HG03064 (cell line): Measurements from ENCODE around the gene SPOCK1.
A peak's percentile ranks its signal among the peaks of the same experiment; 100 is the strongest.
"Not testable (repeated sequence)": the region's sequence is repeated elsewhere in the genome, so short reads cannot be mapped to it uniquely, and the experiment has no call there.

Source experiments
- ATAC-seq: cut with Tn5 transposase; IDR thresholded peaks from one replicate; pipeline ENCODE4 v1.9.1; 2021; ENCODE audit warnings: low read depth; ENCODE audit not compliant: unreplicated experiment

The SPOCK1 gene

DNA sequence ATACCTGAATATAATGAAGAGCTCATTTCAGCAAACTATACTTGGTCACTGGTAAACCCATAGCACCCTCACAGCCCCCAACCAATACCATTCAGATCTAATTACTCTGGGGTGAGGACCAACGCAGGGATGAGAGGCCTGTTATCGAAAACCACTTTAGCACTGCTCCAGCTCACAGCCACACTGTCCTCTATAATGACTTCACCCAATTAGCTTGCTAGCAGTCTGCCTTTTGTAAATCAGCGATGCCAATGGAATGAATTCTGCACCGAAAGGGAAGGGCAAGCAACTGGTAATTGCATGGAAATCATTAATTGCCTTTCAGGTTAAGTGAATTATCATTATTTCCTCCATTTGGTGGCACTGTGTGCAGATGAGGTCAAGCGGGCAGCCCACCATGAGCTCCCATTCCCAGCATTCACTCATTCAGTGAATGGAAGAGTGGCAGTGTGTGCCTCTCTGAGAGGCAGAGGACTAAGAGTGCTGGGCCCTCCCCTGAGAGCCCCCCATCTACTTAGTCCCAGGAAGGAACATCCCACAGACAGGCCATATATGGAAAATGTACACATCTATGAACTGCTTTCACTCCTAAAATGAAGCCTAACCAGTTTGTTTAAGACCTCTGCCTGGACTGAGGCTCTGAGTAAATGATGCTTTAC, 262.1 kb downstream of the SPOCK1 start:
- no peak for ATAC-seq

DNA sequence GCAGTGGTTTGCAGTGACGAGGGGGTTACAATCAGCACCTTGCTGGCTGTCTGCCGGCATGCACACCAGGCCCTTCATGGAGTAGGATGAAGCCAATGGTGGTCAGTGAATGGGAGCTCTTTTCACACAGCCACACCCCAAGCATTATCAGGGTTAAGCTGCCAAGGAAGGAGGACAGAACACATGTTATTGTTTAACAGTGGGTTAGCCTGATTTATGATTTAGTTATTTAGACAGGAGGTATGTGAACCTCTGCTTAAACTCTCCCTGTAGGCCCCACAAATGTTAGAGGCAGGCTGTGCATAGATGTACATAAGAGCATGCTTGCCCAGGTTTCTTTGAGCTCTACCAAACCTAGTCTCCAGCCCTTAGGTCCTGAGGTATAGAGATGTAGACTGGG, 262.9 kb downstream of the SPOCK1 start:
- ATAC-seq = no peak

GRCh38 chr5:137234973-137235943, 263.9 kb downstream of the SPOCK1 start:
- ATAC-seq = no peak

DNA sequence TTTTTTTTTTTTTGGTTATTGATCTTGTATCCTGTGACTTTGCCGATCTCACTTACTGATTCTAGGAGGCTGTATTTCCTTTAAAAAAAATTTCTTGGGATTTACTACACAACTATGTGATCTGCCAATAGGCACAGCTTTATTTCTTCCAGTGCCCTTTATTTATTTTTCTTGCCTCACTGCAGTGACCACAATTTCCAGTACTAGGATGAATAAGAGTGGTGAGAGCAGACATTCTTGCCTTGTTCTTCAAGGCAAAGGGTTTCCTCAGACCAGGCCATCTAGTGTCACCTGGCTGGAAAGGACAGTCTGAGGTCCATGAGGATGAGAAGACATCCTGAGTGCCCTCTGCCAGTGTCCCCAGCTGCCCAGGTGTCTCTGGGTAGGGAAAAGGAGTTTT, 265.4 kb downstream of the SPOCK1 start:
- no peak for ATAC-seq

GRCh38 chr5:137233304-137233703, 265.8 kb downstream of the SPOCK1 start:
- not testable (repeated sequence) for ATAC-seq

GRCh38 chr5:137231540-137231939, 267.6 kb downstream of the SPOCK1 start:
- no peak for ATAC-seq

DNA sequence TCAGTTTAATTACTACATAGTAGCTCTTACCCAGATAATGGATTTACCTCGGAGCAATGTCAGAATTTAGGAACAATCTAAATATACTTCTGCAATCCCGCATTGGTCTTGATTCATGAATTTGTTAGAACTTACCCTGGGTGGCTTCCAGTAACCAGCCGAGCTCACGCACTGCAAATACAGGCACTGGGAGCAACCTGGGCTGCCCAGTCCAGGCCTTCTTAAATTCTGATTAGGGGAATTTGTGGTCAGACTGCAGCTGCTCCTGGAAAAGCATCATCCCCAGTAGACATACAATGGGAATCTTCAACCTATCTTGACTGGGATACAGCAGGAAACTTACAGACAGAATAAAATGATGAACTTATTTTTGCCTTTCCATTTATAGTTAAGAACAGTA, 270.3 kb downstream of the SPOCK1 start:
- ATAC-seq = no peak

- ATAC-seq = no peak
These were observed 273.0 kb downstream of the SPOCK1 start for GRCh38 chr5:137226081-137226480.

DNA sequence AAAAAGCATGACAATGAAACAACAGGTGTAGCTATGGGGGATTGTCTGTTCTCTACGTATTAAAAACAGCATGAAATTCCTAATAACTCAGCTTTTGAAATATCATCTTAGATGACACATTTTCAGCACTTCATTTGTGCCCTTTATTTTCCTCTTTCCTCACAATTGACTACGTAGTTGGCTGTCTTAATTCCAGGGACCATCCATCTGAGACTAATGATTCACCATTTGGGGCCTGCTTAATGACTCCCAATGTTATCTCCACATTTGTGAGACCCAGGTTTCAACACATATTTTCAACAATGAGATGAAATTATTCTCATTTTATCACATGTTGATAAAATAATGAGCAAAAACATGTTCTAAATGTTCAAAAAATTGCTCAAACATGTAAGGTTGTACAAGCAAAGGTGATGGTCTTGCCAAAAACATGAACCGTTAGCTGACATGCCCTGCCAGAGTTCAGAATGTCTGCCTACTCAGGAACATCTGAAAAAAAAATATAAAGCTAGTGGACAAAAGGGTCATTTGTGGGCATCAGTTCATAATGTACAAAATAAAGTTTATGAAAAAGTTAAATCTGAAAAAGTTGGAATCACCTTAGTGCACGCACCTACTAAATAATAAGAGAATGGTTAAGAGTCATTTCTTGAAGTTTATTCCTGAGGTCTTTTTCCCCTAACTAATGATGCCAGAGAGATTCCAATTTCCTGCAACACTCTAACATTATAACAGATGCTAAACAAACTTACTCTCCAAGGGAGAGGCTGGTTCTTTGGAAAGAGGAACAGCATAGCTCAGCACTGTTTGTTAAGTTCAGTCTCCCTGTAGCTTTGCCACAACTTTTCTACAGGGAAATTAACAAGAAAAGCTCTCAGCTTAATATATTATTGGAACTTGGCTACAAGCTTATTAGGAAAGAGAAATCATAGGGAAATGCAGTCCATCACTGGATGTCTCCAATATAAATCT, 275.5 kb downstream of the SPOCK1 start:
- ATAC-seq = no peak

DNA sequence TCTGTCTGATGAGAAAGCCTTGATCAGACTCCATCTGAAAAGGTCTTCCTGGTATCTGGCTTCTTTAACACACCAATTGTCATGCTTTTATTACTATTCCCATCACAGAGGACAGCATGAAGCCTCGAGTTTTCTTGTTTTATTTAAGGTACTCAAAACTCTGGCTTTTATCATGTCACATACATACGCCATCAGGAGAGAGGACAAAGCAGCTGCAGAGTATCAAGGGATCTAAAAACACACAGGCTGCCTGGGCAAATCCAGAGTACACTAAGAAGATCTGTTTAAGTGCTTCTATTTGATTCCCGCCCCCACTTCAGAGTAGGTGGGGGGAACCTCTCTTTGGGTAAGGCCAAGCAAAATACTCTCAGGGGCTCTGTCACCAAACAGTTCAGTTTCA, 277.2 kb downstream of the SPOCK1 start:
- no peak for ATAC-seq

DNA sequence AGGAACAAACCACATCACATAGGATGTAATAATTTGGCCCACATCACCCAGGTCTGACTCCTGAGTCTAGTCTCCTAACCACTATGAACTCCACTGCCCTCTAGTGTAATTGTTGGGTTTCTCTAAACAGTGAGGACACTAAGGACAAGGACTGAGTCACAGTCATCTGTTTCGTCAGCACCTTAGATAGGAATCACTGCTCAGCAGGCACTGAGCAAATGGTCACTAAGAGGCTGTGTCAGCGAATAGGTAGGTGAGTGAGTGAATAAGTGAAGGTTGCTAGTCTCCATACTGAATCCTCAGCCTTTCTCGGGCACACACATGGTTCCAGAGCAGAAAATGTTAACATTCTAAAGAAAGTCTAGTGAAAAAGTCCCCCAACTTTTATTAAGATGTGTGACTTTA, 278.6 kb downstream of the SPOCK1 start:
- peak; percentile 78 for ATAC-seq

DNA sequence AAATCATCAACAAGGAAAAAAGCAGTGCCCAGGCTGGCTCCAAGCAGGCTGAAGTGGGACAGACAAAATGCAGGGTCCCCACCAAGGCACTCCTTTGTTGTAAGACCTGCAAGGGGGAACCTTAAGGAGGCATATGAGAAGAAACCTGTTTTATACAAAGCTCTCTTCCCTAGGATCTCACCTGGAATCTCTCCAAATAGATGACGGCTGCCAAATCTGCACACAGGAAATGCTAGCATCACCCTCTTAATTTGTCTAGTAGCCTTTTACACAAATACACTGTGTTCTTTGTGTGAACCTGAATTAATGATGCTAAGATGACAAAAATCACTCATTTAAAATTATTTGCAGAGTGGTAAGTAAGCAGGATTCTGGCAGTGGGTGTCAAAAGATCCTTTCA, 280.2 kb downstream of the SPOCK1 start:
- no peak for ATAC-seq

DNA sequence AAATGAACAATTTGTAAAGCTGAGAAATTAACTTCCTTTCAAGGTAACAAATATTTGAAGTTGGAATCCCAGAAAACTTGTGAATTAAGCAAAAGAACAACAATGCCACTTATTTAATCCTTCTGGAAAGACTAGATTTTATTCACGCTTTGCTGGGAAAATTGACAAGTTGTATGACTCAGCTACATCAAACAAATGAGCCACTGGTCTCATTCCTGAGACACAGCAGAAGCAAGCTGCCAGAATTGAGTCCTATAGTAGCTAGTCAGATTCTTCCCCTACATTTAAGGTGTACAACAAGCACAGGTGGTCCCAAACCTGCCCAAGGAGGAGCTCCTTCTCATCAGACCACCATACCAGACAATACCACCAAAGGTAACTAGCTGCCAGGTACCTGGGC, 280.7 kb downstream of the SPOCK1 start:
- ATAC-seq = no peak

DNA sequence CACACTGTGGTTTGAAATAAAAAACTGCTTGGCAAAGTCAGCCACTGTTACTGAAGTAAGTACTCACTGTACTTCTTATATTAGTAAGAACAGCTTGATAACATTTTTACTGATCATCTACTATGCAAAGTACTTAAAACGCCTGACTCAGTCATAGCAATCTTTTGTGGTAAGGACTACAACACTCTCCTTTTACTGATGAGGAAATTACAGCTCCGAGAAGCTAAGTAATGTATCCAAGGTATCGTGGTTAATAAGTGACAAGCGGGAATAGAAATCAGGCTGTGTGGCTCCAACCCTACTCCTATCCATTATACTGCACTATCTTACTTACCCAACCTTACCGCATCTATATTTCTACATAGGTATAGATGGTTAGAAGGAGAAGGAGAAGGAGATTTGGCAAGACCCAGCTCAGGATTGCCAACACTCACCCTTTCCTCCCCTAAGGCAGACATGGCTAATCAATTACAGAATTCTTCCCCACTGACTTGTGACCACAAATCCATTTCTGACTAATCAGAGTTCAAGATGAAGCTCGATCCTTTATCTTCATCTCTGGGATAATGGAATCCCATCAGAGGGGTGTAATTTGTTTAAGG, 281.4 kb downstream of the SPOCK1 start:
- ATAC-seq = no peak

DNA sequence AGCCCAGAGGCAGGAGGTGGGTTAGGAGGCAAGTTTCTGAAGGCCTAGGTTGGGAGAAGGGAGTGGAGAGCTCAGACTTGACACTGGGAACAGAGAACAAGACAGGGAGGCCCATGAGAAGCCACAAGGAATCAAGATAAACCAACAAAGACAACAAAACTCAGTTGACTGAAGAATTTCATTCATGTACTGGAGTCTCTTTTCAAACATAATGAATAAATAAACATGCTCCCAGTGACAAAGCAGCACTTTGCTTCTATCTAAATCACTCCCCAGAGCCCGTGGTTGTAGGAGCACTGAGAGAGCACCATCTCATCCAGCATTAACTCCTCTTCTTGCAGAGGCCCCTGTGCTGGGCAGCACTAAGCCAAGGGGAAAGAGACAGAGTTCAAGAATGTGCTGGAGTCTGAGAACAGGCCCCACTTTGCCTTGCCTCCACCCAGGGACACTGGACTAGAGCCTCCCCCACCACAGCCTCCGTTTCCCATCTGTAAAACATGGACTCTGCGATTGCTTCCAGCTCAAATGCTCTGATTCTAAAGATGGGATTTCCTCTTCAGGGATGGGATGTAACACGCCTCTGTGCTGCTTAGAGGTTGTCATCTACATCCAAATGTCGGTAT, 282.0 kb downstream of the SPOCK1 start:
- no peak for ATAC-seq

DNA sequence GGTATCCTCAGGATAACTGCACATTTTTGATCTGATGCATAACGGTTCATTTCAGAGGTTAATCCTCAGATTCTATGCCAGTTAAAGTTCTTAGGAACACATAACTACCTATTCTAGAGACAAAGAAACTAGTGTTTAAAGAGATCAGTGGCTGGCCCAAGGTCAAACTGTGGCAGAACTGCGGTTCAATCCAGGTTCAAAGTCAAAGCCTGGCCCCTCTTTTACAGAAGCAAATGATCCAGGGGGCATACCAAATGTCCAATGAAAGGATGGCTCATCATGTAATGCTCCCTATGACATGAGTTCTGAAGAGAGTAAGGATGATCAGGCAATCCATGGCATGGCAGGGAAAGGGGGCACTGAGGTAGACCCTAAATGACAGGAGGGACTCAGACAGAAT, 283.3 kb downstream of the SPOCK1 start:
- no peak for ATAC-seq

DNA sequence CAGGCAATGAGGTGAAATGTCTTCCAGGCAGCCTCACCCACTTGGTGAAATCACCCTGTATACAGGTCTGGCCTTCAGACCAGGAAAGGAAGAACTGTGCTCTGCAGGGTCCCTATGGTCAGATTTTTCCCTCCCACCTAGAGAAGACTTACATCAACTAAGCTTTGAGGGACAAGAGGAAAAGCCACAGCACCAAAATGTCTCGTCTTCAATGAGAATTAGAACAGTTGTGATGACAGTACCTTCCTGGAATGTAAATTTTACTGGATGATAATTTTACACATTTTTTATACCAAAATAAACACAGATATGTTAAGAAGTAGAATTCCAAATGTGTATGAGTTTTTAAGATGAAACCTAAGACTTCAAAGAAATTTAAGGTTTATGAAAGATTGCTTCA, 283.9 kb downstream of the SPOCK1 start:
- no peak for ATAC-seq

DNA sequence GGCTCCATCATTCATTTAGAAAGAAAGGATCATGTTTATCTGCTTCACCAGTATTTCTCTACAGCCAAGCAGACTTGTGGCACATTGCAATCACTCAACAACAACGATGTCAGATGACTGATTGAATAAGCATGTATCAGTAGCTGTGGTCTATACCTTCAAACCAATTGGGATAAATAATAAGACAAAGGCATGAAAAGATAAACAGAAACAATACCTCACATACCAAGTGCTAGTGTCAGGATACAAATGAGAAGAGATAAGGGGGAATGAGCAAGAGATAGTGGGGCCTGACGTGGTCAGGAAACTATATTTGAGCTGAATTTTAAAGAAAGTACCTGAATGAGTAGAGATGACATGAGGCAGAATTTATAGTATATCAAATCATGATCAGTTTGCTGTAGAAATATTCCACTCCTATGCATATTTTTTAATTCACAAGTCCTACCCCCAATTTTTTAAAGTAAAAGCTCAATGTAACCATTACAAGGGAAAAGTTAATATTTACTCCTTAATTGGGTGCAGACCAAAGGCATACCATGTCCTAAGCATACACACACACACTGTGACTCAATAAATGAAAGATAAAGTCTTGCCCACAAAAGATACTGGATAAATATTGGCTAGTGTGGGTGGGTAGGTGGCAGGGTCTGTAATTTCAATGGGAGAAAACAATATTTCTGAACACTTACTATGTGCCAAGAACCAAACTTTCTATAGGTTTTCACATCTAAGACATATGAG, 284.5 kb downstream of the SPOCK1 start:
- no peak for ATAC-seq

- no peak for ATAC-seq
These were observed 286.7 kb downstream of the SPOCK1 start for GRCh38 chr5:137212471-137212870.
